Fibroblast of skin of left biceps (primary cell): ENCODE data around the gene CEP126.
"Not testable (repeated sequence)": the region's sequence is repeated elsewhere in the genome, so short reads cannot be mapped to it uniquely, and the experiment has no call there.

ENCODE experiments used
- DNase-seq, 2 experiments: peaks; one replicate each; pipeline ENCODE4 v3.0.0-alpha.2; 2013; ENCODE audit warnings: low read depth in 2 of 2

Gene CEP126

DNA sequence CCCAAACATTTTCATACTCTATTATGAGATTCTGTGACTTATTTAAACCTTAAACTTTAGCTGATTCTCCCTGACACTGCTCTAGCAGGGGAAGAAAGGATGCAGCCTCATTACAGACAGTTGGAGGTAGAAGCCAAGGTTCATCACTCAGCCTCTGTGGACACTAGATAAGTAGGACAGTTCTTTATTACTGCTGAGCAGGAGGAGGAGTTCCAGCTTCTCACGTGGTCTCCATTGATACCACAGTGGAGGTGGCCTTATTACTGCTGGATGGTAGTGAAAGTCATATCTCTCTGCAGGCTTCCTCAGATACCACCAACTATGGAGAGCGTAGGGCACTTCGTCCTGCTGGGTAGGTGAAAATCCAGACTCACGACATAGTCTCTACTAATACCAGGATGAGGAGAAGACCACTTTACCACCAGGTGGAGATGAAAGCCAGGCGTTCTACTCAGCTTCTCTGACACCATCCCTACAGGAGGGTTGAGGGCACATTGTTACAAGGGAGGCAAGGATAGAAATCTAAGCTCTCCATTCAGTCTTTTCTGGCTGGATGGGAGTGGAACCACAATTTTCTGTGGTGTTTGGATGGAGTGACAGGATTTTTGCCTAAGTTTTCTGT, 14.6 kb downstream of the CEP126 start:
- no peak for DNase-seq

DNA sequence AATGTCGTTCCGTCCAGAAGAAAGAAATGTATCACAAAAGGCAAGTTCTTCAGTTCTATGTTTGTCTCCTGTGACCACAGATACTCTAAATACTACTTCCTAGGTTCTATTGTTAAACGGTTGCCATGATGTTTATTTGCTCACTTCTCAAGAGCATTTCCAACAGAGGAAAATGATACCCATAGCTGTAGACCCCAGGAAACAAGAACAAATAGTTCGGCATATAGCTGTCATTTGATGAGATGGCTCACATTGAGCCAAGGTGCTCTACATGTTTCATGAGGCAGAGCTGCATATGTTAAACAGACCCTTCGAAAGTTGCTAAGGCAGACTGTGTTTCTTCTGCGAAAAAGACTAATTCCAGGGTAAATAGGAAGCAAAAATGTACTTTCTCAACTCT, 16.9 kb downstream of the CEP126 start:
- no peak for DNase-seq

DNA sequence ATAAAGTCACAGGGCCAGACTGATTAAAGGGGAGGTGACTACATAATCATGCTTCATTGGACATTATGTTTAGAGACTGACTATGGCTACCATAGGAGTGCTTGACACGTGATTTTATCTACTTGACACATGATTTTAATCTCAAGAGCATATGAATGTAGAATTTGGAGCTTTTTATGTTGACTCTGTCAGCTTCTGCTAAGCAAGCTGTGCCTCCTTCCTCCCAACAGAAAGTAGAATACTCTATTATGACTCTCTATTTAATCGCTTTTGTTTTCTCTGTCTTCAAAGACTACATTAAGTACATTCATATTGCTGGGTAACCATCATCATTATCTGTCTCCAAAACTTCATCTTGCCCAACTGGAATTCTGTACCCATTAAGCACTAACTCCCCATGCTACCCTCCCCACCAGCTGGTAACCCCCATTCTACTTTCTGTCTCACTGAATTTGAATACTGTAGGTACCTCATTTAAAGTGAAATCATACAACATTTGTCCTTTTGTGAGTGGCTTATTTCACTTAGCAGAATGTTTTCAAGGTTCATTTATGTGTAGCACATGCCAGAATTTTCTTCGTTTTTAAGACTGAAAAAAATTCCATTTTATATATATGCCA, 26.2 kb downstream of the CEP126 start:
- no peak for DNase-seq

DNA sequence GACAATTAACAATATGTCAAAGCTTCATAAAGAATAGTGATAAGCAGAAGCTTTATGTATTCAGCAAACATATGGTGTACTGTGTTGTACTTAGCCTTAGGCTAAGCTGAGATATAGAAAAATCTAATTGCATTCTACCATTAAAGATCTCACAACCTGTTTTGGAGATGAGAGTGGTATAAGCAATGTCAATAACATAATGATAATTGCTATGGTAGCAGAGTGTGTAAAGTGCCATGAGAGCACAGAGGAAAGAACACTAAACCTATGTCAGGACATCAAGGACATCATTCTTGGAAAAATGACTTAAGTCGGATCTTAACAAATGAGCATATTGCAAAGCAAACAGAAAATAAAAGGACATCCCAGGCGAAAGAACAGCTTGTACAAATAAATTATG, 30.1 kb downstream of the CEP126 start:
- DNase-seq = no peak

DNA sequence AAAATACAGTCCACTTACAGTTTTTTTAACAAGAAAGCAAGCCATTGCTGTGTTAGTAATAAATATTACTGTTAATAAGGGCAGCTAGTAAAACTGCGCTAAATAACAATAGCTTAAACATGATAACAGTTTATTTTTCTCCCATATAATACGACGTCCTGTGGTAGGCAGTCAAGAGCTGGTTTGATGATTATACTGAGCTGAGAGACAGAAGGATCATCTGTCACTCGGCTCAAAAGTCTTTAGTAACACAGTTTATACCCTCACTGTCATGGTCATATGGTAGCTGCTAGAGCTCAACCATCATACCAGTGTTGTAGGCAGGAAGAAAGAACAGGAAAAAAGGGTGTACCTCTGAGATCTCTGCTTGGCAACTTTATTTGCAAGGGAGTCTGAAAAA, 30.6 kb downstream of the CEP126 start:
- no peak for DNase-seq

DNA sequence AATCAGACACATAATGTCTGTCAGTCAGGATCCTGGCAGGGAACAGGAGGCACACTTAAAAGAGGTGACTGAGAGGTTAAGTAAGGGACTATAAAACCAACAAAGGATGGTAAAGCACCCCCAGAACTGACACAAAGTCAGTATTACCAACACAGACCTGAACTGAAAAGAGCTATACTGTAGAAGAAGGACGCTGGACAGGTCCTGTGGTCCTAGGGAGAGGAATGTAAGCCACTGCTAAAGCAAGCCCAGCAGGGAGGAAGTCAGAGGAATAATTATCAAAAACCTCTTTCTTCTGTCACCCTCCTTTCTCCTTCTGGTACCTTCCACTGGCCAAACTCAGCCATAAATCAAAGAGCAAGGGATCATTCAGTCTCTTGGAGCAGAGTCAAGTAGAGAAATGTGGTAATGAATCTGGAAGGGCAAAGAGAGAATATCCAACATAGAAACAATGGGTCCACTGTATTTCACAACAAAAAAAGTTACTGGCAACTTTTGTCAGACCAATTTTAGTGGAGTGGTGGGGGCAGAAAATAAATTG, 34.9 kb downstream of the CEP126 start:
- DNase-seq = no peak

DNA sequence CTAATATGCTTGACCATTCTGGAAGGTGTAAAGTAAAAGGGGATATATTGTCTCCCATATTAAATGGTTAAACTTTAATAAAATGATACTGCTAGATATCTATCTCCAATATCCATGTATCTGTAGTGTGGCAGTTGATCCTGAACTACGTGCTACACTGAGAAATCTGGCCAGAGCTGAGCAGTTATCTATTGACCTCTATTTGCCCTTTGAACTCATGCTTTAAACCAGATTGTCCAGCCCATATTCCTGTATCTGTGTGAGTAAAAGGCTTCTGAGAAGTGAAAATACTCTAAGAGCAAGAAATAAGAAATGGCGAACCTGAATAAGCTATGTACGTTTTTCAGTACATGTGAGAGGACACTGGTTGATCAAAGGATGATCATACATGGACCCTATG, 40.5 kb downstream of the CEP126 start:
- DNase-seq = no peak

DNA sequence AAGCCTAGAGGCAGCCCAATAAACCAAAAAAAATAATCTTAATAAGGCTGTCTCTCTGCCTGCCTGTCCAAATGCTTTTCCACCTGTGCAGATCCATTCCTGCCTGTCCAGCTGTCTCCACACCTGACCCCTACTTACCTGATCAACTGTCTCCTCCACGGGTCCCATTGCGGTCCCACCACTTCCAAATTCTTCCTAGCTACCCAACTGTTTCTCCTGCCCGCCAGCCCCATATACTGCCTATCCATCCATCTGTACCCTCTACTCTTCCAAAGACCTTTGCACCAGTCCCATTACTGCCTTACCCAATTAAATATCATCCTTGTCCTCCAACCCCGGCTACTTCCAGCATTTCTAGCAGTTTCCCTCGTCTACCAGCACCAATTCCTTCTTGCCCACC, 40.9 kb downstream of the CEP126 start:
- no peak for DNase-seq

DNA sequence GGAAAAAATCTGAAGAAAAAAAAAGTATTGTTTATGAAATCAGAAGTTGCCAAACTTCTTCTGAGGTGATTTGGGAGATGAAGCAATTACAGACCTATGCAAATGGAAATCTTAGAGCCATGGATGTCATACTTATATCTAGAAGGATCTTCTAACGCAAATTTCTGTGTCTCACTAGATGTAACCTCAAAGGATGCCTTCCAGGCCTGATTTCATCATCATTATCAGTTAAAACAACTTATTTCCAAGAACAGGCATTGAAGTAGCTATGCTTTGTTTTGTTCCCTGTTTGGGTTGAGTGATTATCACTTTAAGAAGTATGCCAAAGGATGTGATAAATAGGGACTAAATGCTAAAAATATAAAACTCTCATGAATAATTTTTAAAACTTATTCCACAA, 45.4 kb downstream of the CEP126 start:
- no peak for DNase-seq

DNA sequence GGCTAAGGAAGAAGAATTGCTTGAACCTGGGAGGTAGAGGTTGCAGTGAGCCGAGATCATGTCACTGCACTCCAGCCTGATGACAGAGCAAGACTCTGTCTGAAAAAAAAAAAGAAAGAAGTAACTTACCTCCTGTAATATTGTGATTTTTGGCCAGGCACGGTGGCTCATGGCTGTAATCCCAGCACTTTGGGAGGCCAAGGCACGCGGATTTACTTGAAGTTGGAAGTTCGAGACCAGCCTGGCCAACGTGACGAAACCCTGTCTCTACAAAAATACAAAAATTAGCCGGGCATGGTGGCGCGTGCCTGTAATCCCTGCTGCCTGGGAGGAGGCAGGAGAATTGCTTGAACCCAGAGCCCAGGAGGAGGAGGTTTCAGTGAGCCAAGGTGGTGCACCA, 49.4 kb downstream of the CEP126 start:
- not testable (repeated sequence) for DNase-seq

DNA sequence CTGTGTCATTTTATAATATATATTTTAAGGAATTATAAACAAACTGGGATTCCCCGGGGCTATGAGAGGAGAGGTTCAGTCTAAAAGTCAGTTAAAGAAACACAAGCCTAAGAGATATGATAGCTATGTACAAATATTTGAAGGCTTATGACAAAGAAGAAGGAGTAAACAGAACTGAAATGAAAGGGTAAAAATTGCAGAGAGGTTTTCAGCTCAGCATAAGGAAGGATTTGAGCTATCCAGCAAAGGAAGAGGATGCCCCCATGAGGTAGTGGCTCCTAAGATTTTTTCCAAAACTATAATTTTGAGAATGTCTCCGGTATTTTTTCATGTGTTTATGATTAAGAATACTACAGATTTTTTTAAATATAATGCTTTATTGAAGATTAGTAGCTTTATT, 59.4 kb downstream of the CEP126 start:
- DNase-seq = peak in 1 of 2 experiments; percentile 2

DNA sequence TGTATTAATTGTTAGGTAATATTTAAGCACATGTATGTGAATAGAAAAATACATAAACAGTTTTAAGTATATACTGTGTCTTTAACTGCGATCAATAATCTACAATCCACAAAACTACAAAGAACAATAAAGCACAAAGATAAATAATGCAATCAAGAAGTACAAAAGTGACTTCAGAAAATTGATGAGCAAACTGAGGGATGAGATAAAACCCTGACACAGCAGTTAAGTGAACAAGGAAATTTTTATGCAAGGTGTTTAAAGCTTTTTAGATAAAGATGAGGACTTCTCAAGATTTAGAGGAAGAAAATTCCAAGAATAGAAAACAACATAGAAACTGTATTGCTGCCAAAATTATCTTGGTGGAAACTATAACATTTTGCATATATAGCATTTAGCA, 60.0 kb downstream of the CEP126 start:
- DNase-seq = no peak

DNA sequence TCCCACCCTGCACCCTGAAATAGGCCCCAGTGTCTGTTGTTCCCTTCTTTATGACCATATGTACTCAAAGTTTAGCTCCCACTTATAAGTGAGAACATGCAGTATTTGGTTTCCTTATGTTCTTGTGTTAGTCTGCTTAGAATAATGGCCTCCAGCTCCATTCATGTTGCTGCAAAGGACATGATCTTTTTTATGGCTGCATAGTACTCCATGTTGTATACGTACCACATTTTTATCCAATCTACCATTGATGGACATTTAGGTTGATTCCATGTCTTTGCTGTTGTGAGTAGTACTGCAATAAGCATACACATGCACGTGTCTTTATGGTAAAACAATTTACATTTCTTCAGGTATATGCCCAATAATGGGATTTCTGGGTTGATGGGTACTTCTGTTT, 60.9 kb downstream of the CEP126 start:
- no peak for DNase-seq

DNA sequence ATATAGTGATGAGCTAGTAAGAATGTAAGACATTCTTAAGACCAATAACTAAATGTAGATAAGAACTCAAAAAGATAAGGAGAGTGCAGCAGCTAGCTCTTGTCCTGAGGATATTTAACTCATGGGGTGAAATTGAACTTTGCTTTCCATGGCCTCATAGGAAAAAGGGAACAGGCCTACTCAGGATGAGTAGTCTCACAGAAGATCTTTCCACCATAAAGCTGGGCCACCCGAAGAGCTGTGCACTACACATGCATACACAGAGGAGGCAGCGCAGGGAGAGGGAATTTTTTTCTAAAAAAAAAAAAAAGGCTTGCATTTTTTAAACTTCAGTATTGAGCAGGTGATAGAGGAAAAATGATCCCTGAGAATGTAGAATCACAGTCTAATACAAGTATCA, 72.6 kb downstream of the CEP126 start:
- no peak for DNase-seq

DNA sequence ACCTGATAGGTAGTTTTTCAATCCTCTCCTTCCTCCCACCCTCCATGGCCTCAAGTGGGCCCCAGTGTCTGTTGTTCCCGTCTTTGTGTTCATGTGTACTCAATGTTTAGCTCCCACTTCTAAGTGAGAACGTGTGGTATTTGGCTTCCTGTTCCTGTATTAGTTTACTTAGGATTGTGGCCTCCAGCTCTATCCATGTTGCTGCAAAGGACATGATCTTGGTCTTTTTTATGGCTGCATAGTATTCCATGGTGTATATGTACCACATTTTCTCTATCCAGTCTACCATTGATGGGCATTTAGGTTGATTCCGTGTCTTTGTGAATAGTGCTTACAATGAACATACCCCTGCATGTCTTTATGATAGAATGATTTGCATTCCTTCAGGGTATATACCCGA, 78.4 kb downstream of the CEP126 start:
- no peak for DNase-seq

DNA sequence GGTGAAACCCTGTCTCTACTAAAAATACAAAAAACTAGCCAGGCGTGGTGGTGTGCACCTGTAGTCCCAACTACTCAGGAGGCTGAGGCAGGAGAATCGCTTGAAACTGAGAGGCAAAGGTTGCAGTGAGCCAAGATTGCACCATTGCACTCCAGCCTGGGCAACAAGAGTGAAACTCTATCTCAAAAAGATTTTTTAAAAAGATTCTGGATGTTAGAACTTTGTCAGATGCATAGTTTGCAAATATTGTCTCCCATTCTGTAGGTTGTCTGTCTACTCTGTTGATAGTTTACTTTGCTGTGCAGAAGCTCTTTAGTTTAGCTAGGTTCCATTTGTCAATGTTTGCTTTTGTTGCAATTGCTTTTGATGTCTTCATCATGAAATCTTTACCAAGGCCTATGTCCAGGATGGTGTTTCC, 79.3 kb downstream of the CEP126 start:
- DNase-seq = not testable (repeated sequence)

DNA sequence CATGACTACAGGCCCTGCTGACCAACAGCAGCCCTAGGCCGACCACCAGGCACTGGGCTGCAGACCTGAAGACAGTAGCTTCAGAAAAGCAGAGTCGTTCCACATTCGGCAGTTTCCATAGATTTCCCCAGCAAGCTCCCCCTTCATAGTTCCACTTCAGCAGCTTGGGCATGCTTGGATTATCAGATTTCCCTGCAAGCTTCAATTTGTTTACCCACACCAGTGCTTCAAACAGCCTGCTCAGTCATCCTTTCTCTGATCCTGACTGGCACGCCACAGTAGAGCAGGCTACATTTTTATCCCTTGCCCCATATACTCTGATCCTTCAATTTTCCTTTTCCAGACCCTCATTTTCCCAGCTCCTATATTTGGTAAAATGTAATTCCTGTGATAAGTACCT, 81.3 kb downstream of the CEP126 start:
- no peak for DNase-seq

DNA sequence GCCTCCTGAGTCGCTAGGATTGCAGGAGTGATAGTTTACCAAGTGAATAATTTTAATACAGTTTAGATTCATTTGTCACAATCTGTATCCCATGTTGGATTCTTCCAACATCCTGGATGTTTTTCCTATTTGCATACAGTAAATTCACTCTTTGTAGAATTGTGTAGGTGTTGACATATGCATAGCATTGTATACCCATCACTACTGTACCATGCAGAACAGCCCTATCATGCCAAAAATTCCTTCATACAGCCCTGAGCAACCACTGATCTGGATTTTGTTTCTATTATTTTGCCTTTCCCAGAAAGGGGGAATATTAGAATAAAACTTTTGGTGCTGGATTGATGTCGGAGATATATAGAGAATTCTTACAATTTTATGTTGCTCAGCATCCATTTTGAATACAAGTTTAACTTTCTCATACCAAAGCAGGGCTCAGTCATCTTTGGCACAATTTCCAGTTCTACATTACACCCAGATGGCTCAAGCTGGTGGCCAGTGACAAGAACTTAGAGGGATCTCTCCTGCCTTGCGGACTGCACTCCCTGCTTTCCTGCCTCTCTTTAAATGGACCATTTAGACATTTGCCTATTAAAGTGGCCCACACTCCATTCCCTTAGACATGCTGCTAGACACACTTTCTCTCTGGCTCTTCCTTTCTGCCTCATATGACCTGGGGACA, 87.0 kb downstream of the CEP126 start:
- DNase-seq = no peak

DNA sequence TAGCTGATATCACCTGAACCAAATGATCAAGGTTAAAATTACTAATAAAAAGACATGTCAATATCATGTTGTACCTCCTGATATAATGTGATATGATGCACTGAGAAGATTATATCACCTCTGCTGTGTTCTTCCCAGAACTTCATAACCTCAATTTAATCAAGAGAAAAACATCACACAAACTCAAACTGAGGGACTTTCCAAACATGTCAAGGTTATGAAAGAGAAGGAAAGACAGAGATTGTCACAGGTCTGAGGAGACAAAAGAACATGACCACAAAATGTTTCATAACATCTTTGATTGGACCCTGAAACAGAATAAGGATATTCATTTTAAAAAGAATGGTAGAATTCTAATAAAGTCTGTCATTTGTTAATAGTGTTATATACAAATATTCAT, 89.4 kb downstream of the CEP126 start:
- DNase-seq = no peak

DNA sequence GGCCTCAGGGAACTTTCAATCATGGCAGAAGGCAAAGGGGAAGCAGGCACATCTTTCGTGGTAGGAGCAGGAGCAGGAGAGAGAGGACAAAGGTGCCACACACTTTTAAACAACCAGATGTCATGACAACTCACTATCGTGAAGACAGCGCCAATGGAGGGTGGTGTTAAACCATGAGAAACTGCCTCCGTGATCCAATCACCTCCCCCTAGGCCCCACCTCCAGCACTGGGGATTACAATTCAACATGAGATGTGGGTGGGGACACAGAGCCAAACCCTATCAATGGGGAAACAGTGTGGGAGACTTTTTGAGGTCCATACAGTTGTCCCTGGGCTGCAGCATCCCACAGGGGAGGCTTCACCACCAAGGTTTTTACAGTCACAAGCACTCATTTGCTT, 90.5 kb downstream of the CEP126 start:
- no peak for DNase-seq

DNA sequence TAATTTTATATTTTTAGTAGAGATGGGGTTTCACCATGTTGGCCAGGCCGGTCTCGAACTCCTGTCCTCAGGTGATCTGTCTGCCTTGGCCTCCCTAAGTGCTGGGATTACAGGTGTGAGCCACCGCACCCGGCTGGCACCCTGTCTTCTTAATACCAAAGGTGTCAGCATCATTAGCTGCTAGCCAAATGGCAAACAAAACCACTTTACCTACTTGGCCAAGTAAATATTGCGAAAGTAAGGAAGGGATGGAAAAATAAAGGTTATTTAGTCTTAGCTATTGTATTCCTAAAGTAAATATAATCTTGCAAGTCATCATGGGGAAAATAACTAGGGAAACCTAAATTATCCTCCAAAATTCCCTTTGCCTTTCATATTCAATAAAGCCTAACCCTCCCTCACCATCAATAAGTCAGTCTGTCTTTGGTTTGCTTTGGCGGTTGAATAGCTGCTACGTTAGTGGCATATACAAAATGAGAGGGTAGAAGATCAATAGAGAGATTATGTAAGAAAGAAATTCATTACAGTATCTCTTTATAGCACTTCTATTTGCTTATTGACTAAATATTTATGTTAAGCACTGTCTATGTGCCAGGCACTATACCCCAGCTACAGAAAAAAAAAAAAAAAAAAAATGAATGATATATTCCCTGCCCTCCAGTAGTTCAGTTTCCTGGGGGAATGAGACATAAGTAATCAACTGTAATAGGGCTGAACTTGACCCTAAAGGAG, 92.2 kb downstream of the CEP126 start:
- DNase-seq = no peak
